ENCODE results near the gene KDM4B.

Gene KDM4B

GRCh38 chr19:5076440-5077208 is 107.7 kb downstream of the KDM4B start:
- no peak overlapping the region for H3K4me2 ChIP-seq (ENCODE audit: low read length)
- no peaks in the 10 kb centered on the region for H4K20me1 ChIP-seq (ENCODE audit: control insufficient read depth, insufficient read depth, low read depth, low read length)
- H3K9me2 ChIP-seq (replicated peaks; ENCODE audit: control insufficient read depth, low read length): no peaks in the 10 kb centered on the region
- peaks cover 3% of the 10 kb centered on the region; the same call in 1 of the 2 replicates for H3K36me3 ChIP-seq (ENCODE audit: control insufficient read depth, low read length)
- no peak overlapping the region for H3K27ac ChIP-seq (ENCODE audit: low read depth, low read length)
- no peaks in the 10 kb centered on the region for H3K79me2 ChIP-seq (ENCODE audit: control insufficient read depth, low read length)
- no peaks in the 10 kb centered on the region for H3F3A ChIP-seq (ENCODE audit: control insufficient read depth, insufficient read depth)
- H3K27me3 ChIP-seq (ENCODE audit: control insufficient read depth, low read length): no peaks in the 10 kb centered on the region
- TF ChIP-seq CTCF (IDR thresholded peaks at IDR 0.05; ENCODE audit: low read depth, low read length, poor library complexity, severe bottlenecking): no peak
- TF ChIP-seq EZH2phosphoT487 (IDR thresholded peaks at IDR 0.05; ENCODE audit: borderline replicate concordance, low read length): no peak
- no peaks in the 10 kb centered on the region for H3K4me1 ChIP-seq (ENCODE audit: control insufficient read depth, low read length)
- no peak overlapping the region for H3K4me3 ChIP-seq (ENCODE audit: low read length)
- H3K9me3 ChIP-seq (ENCODE audit: control insufficient read depth, insufficient read depth, low read length): no peaks in the 10 kb centered on the region

- Histone ChIP-seq H3K9me3 (ENCODE audit: control insufficient read depth, insufficient read depth, low read length) (no peaks in the 10 kb centered on the region), H3K9me2 (replicated peaks; ENCODE audit: control insufficient read depth, low read length) (no peaks in the 10 kb centered on the region), H3K27me3 (ENCODE audit: control insufficient read depth, low read length) (no peaks in the 10 kb centered on the region), H3K4me3 (ENCODE audit: low read length) (no peak overlapping the region), H3K4me2 (ENCODE audit: low read length) (no peak overlapping the region), H3K79me2 (ENCODE audit: control insufficient read depth, low read length) (no peaks in the 10 kb centered on the region), H4K20me1 (ENCODE audit: control insufficient read depth, insufficient read depth, low read depth, low read length) (no peaks in the 10 kb centered on the region), H3K4me1 (ENCODE audit: control insufficient read depth, low read length) (no peaks in the 10 kb centered on the region), H3K36me3 (ENCODE audit: control insufficient read depth, low read length) (peaks cover 3% of the 10 kb centered on the region; the same call in 1 of the 2 replicates), H3K27ac (ENCODE audit: low read depth, low read length) (no peak overlapping the region), H3F3A (ENCODE audit: control insufficient read depth, insufficient read depth) (no peaks in the 10 kb centered on the region)
- TF ChIP-seq EZH2phosphoT487 (IDR thresholded peaks at IDR 0.05; ENCODE audit: borderline replicate concordance, low read length) (no peak), CTCF (IDR thresholded peaks at IDR 0.05; ENCODE audit: low read depth, low read length, poor library complexity, severe bottlenecking) (no peak)
Observed at GRCh38 chr19:5077209-5077515, 108.2 kb downstream of the KDM4B start.

GRCh38 chr19:5078182-5078581 is 109.3 kb downstream of the KDM4B start:
- Histone ChIP-seq H3K36me3 (ENCODE audit: control insufficient read depth, low read length) (peaks cover 3% of the 10 kb centered on the region; the same call in 1 of the 2 replicates), H3K9me3 (ENCODE audit: control insufficient read depth, insufficient read depth, low read length) (no peaks in the 10 kb centered on the region), H4K20me1 (ENCODE audit: control insufficient read depth, insufficient read depth, low read depth, low read length) (no peaks in the 10 kb centered on the region), H3K4me3 (ENCODE audit: low read length) (no peak overlapping the region), H3K27me3 (ENCODE audit: control insufficient read depth, low read length) (no peaks in the 10 kb centered on the region), H3K79me2 (ENCODE audit: control insufficient read depth, low read length) (no peaks in the 10 kb centered on the region), H3F3A (ENCODE audit: control insufficient read depth, insufficient read depth) (no peaks in the 10 kb centered on the region), H3K4me2 (ENCODE audit: low read length) (no peak overlapping the region), H3K4me1 (ENCODE audit: control insufficient read depth, low read length) (no peaks in the 10 kb centered on the region), H3K9me2 (replicated peaks; ENCODE audit: control insufficient read depth, low read length) (no peaks in the 10 kb centered on the region), H3K27ac (ENCODE audit: low read depth, low read length) (no peak overlapping the region)
- no peak for TF ChIP-seq EZH2phosphoT487 (IDR thresholded peaks at IDR 0.05; ENCODE audit: borderline replicate concordance, low read length)
- TF ChIP-seq CTCF (IDR thresholded peaks at IDR 0.05; ENCODE audit: low read depth, low read length, poor library complexity, severe bottlenecking): no peak
